AG04450 (cell line): ENCODE results near the gene FKBP9. TPM values are rescaled to one million over a fixed set of nuclear protein-coding genes. Genes with fewer than 3 reads are reported as not detected.
A peak's percentile ranks its signal among the peaks of the same experiment; 100 is the strongest.

ENCODE experiments used
- CTCF ChIA-PET: fragments of 300-600, 350-600 bp; formaldehyde crosslinking; extraction: SDS; loops from one replicate; lab custom pipeline; 2022; ENCODE audit warnings: antibody characterized with exemption, inconsistent platforms; lab: Charles Lee
- POLR2A ChIA-PET: fragments of 350-600 bp; formaldehyde crosslinking; extraction: SDS; loops from one replicate; lab custom pipeline; 2021; ENCODE audit warnings: antibody characterized with exemption, inconsistent platforms; lab: Yijun Ruan, JAX
- DNase-seq: peaks from one replicate; pipeline ENCODE4 v3.0.0-alpha.2; 2011; ENCODE audit warnings: low read depth, low spot score
- H3K27ac ChIP-seq: one replicate; pipeline ENCODE4 v1.5.1; 2012; ENCODE audit warnings: low read depth, low read length, control low read depth
- H3K27me3 ChIP-seq: one replicate; pipeline ENCODE4 v1.6.0; 2012; ENCODE audit warnings: low read length; ENCODE audit not compliant: control insufficient read depth, insufficient read depth
- H3K4me3 ChIP-seq: 2 replicates; pipeline ENCODE4 v1.5.1; 2011; ENCODE audit warnings: mild to moderate bottlenecking, low read depth, low read length, control low read depth
- H3K9me3 ChIP-seq: 2 replicates; pipeline ENCODE4 v1.5.1; 2012; ENCODE audit warnings: low read length; ENCODE audit not compliant: control insufficient read depth, insufficient read depth
- polyA plus RNA-seq: library from polyadenylated mRNA; depleted of rRNA; stranded (reverse); fragments of >200 nt; gene quantifications from 2 replicates; pipeline ENCODE4 v1.2.3, GENCODE V29; 2011
- TF ChIP-seq, protein P1 (sequence below): IDR thresholded peaks from 2 replicates; pipeline ENCODE4 v1.5.1; 2011; ENCODE audit warnings: low read depth, low read length, control low read depth, inconsistent platforms

Gene FKBP9
- polyA plus RNA-seq, 1 experiment, result 204 TPM

DNA sequence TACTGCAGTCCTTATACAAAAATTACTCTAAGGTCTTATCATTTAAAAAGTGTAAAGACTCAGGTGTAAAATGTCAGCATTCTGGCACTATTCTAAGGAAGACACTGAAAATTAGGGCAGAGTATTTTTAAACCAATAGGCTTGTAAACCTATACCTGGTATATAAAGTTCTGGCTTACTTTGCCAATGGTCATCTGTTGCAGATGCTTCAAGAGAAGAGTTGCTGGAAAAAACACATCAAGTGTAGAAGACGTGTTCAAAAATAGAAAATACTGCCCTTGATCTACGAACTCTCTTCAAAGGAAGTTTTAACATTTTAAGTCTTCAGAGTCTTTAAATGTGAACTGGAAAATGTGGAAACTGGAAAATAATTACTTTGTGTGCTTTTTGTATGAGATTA, 81.4 kb downstream of the FKBP9 start:
- ChIA-PET POLR2A (no interaction called here), CTCF (interaction anchor here (0.6 to 1.0 kb wide), 2 partner anchors 147 to 193 kb away, joined by 3 read pairs; no protein-coding TSS in a partner anchor)
- TF ChIP-seq, protein P1, sequence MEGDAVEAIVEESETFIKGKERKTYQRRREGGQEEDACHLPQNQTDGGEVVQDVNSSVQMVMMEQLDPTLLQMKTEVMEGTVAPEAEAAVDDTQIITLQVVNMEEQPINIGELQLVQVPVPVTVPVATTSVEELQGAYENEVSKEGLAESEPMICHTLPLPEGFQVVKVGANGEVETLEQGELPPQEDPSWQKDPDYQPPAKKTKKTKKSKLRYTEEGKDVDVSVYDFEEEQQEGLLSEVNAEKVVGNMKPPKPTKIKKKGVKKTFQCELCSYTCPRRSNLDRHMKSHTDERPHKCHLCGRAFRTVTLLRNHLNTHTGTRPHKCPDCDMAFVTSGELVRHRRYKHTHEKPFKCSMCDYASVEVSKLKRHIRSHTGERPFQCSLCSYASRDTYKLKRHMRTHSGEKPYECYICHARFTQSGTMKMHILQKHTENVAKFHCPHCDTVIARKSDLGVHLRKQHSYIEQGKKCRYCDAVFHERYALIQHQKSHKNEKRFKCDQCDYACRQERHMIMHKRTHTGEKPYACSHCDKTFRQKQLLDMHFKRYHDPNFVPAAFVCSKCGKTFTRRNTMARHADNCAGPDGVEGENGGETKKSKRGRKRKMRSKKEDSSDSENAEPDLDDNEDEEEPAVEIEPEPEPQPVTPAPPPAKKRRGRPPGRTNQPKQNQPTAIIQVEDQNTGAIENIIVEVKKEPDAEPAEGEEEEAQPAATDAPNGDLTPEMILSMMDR, result no peak
- Histone ChIP-seq H3K27ac (no peak overlapping the region), H3K9me3 (no peaks in the 10 kb centered on the region), H3K4me3 (no peak overlapping the region), H3K27me3 (no peaks in the 10 kb centered on the region)
- DNase-seq, result no peak

DNA sequence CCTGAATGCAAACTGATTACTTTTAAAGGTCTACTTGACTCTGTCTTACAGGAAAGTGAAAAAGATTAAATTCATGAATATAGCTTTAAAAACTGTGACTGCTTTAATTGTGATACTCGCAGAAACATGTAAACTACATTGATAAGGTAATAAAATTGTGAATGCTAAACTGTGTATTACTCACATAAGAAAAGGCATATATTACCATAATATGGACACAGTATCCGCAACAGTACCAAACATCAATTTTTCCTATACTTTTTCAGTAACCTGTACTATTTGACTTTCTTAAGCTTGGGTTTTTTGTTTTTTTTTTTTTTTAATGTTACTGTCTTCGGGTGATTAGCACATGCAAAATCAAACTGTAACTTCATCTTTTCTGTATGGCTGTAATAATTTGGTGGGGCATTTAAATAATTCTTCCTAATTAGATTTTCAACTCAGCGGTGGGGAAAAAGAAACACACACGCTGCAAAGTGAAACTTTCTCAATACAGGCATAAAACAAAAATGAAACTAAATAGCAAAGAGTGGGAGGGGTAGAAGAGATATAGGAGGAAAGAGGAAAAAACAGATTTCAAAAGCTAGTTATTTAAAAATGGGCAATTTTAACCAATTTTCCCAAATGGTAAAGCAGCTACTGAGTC, 82.1 kb downstream of the FKBP9 start:
- DNase-seq, result no peak
- Histone ChIP-seq H3K27me3 (no peaks in the 10 kb centered on the region), H3K27ac (no peak overlapping the region), H3K4me3 (peak overlapping the region; percentile 45), H3K9me3 (no peaks in the 10 kb centered on the region)
- ChIA-PET POLR2A (no interaction called here), CTCF (interaction anchor here (0.6 to 1.8 kb wide), 4 partner anchors 68 to 893 kb away, joined by 3 to 10 read pairs (median 3); no protein-coding TSS in a partner anchor)
- TF ChIP-seq, protein P1, result no peak

DNA sequence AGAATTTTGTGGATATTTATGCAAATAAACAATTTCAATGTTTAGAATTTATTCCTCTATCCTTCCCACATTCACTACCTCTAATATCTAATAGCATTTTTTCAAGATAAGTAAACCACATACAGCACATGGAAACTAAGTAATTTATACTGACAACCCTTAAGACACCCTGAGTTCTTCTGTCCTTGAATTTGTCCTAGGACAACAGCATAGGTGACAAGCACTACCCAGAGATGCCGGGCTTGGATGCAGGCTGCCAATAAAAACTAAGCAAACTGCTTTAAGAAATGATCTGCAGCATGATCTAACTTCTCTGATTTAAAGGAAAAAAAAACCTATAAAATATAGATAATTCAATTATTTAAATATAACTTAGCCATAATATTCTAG, 82.7 kb downstream of the FKBP9 start:
- no peak overlapping the region for H3K27ac ChIP-seq

GRCh38 chr7:33040803-33041516, 83.7 kb downstream of the FKBP9 start:
- ChIA-PET CTCF (interaction anchor here (0.8 to 1.8 kb wide), 5 partner anchors 9 to 891 kb away, joined by 3 to 10 read pairs (median 6); no protein-coding TSS in a partner anchor), POLR2A (no interaction called here)
- DNase-seq, result no peak
- H3K4me3 ChIP-seq, result no peak overlapping the region
- H3K9me3 ChIP-seq, result no peaks in the 10 kb centered on the region
- no peak overlapping the region for H3K27ac ChIP-seq
- H3K27me3 ChIP-seq, result no peaks in the 10 kb centered on the region
- TF ChIP-seq, protein P1, result no peak

More for the DNA sequence above, 82.7 kb downstream of the FKBP9 start:
- H3K9me3 ChIP-seq, result no peaks in the 10 kb centered on the region
- no peak for DNase-seq
- TF ChIP-seq, protein P1, result no peak
- POLR2A ChIA-PET, result no interaction called here
- H3K27me3 ChIP-seq, result no peaks in the 10 kb centered on the region
- CTCF ChIA-PET, result interaction anchor here (0.9 to 1.8 kb wide), 5 partner anchors 10 to 892 kb away, joined by 3 to 10 read pairs (median 3); no protein-coding TSS in a partner anchor
- peak overlapping the region; percentile 45 for H3K4me3 ChIP-seq
